LHCN-M2 (cell line): Measurements from ENCODE around the gene NEFH. TPM values are rescaled to one million over a fixed set of nuclear protein-coding genes. Genes with fewer than 3 reads are reported as not detected.
"Not testable (repeated sequence)": the region's sequence is repeated elsewhere in the genome, so short reads cannot be mapped to it uniquely, and the experiment has no call there.

Experiments used
- DNase-seq: peaks from one replicate; pipeline ENCODE4 v3.0.0-alpha.2; 2012; ENCODE audit warnings: low read depth
- total RNA-seq: library from RNA; depleted of rRNA; stranded (reverse); fragments of >200 nt; gene quantifications from 2 replicates; pipeline ENCODE4 v1.2.3, GENCODE V29; 2014

NEFH gene
- total RNA-seq, 1 experiment from 2014 or later: 4.2 TPM

- DNase-seq: no peak
Observed at GRCh38 chr22:29464581-29464980, 15.4 kb upstream of the NEFH start.

GRCh38 chr22:29469755-29470154 lies 10.3 kb upstream of the NEFH start:
- DNase-seq: no peak

DNA sequence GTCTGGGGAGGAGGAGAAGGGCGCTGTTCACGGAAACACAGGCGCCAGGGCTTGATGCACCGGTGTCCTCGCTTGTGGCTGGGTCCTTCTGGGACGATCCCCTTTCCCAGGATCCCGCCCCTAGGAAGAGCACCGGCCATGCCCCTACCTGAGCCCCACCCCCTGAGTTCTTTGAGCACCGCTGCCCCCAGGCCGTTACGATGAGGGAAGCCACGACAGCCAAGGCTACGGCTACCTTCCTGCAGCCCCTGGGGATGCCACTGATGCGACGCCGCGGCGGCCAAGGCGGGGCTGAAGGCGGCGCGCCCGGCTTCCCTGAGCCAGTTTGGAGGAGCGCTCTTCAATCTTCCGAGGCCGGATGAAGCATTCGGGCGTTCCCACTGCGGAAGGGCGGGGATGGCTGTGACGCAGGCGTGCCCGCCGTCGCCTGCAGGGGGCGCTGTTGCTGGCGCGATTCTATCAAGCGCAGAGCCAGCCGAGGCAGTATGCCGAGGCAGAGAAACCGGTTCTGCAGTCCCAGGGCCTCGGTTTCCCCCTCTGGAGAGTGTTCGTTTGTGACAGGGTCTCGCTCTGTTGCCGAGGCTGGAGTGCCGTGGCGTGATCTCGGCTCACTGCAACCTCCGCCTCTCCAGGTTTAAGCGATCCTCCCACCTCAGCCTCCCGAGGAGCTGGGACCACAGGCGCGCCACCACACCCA lies 9.7 kb upstream of the NEFH start:
- DNase-seq: no peak

GRCh38 chr22:29473001-29473400 lies 7.0 kb upstream of the NEFH start:
- DNase-seq: no peak

GRCh38 chr22:29475550-29475949 lies 4.5 kb upstream of the NEFH start:
- DNase-seq: no peak

DNA sequence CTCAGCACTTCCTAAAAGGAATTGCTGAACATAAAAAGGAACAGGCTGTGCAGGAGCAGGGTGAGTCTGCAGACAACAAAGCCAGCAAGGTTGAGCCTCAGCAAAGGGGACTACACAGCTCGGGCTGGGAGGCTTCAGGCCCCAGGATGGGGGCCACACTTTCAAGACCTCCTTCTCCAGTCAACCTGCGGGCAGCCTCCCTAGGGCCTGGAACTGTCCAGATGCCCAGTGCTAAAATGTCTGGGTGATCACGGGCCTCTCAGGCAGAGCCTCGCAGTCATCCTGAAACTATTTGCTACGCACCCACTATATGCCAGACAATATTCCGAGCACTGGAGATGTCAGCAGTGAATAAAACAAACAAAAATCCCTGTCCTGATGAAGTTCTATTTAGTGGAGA lies 3.9 kb upstream of the NEFH start:
- DNase-seq: no peak

DNA sequence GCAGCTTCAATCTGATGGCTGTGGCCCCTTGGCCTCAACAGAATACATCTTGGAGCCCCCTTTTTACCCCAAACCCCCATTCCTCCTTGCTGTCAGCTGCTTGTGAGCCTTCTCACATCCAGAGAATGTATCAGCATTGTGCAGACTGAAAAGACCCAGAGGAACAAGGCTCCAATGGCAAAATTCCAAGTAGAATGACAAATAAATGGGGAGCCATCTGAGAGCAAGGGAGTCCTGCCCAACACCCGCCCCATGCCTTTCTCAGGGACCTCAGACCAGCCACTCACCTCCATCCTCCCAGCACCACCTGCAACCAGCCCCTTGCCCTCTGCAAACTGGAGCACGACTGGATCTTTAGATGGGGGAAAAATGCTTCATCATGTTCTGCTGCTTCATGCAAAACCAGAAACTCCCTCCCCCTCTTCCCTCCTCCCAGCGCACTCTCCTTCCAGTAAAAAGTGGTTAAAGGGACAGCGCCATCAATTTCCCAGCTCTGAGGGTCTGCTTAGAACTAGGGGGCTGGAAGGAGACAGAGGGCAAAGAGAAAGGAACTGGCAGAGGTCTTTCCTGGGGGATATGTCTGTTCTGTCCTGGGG lies 2.2 kb upstream of the NEFH start:
- DNase-seq: no peak

- DNase-seq: no peak
Observed at GRCh38 chr22:29478326-29479276, 1.4 kb upstream of the NEFH start.

- no peak for DNase-seq
Observed at GRCh38 chr22:29480262-29480511, 169 bp downstream of the NEFH start.

DNA sequence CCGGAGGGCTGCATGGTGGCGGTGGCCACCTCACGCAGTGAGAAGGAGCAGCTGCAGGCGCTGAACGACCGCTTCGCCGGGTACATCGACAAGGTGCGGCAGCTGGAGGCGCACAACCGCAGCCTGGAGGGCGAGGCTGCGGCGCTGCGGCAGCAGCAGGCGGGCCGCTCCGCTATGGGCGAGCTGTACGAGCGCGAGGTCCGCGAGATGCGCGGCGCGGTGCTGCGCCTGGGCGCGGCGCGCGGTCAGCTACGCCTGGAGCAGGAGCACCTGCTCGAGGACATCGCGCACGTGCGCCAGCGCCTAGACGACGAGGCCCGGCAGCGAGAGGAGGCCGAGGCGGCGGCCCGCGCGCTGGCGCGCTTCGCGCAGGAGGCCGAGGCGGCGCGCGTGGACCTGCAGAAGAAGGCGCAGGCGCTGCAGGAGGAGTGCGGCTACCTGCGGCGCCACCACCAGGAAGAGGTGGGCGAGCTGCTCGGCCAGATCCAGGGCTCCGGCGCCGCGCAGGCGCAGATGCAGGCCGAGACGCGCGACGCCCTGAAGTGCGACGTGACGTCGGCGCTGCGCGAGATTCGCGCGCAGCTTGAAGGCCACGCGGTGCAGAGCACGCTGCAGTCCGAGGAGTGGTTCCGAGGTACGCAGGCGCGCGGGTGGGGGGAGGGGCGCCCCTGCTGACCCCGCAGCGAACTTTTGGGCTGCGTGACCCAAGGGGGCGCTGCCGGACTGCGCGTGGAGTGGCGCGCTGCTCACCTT lies 670 bp downstream of the NEFH start:
- peak; percentile 78 for DNase-seq

DNA sequence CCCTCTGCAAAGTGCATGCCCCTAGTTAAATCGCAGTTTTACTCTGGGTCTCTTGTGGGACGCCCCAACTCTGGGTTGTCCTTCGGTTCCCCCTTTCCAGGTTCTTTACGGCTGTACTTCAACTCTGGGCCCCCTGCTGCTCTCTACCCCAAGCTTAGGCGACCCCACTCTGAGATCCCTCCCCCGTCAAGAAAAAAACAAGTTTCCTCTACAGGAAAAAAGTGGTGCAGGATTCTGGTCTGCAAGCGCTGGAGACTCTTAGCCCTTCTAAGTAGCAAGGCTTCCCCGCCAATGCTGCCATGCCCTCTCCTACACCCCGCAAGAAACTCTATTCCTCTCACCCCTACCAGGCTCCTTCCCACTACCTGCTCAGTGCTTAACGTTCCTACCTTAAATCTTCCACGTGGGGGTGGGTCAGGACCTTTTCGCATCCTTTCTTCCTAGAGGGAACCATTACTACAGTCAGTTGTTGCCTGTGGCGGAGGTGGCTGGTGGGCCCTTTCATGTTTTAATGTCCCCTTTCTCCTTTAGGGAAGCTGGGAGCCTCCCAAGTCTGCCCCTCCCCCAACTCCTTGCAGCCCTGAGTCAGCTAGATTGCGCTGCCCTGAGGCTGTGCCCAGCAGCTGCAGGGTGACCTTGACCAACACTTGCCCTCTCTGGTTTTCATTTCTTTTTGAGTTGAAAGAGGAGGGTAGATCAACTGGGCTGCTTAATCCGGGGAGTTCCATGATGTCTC lies 1.4 kb downstream of the NEFH start:
- peak; percentile 78 for DNase-seq

GRCh38 chr22:29482253-29482652 lies 2.2 kb downstream of the NEFH start:
- DNase-seq: no peak

DNA sequence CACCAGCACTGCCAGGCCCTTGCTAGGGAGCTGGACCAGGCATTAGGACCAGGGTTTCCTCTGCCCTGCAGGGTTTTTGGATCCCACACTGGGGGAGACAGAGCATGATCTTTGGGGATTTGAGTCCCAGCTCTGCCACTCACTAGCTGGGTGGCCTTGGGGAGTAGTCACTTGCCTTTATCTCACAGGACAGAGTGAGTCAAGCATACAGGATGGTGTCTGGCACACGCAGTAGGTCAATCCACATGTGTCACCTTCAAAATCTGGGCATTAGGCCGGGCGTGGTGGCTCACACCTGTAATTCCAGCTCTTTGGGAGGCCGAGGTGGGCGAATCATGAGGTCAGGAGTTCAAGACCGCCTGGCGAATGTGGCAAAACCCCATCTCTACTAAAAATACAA lies 2.7 kb downstream of the NEFH start:
- no peak for DNase-seq

DNA sequence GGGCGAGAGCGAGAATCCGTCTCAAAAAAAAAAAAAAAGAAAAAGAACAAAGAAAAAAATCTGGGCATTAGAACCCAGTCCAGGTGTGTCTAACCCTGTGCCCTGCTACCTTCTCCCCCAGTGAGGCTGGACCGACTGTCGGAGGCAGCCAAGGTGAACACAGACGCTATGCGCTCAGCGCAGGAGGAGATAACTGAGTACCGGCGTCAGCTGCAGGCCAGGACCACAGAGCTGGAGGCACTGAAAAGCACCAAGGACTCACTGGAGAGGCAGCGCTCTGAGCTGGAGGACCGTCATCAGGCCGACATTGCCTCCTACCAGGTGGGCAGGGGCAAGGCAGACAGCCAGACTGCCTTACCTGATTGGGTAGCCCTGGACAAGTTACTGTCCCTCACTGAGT lies 3.2 kb downstream of the NEFH start:
- no peak for DNase-seq

DNA sequence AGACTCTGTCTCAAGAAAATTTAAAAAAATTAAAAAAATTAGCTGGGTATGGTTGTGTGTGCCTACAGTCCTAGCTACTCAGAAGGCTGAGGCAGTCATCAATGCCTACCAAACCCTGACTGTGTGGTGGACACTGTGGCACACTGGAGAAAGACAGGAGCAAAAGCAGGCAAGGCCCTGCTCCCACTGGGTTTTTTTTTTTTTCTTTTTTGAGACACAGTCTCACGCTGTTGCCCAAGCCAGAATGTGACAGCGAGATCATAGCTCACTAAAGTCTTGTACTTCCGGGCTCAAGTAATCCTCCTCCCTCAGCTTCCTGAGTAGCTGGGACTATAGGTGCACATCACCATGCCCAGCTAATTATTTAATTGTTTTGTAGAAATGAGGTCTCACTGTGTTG lies 4.6 kb downstream of the NEFH start:
- DNase-seq: no peak

DNA sequence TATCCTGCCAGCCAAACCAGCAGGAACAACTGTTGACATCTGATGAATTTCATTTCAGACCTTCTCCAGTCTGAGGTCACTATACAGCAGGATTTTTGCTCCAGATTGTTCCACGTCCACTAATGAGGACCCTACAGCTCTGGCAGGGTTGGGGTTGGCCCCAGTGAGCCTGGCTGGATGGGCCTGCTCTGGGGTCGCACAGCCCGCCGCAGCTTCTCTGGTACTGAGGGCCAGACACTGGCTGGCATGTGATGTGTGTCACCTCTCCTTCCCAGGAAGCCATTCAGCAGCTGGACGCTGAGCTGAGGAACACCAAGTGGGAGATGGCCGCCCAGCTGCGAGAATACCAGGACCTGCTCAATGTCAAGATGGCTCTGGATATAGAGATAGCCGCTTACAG lies 5.4 kb downstream of the NEFH start:
- no peak for DNase-seq

GRCh38 chr22:29487426-29487986 lies 7.5 kb downstream of the NEFH start:
- DNase-seq: no peak

GRCh38 chr22:29489127-29489780 lies 9.2 kb downstream of the NEFH start:
- not testable (repeated sequence) for DNase-seq

DNA sequence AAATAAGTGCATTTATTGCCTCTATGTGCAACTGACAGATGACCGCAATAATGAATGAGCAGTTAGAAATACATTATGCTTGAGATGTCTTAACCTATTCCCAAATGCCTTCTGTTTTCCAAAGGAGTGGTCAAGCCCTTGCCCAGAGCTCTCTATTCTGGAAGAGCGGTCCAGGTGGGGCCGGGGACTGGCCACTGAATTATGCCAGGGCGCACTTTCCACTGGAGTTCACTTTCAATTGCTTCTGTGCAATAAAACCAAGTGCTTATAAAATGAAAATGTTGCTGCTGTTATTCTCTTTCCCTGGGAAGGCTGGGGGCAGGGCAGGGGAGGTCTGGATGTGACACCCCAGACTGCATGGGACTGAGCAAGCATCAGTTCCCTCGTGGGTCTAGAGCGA lies 11.0 kb downstream of the NEFH start:
- no peak for DNase-seq

- DNase-seq: no peak
Observed at GRCh38 chr22:29493636-29494035, 13.6 kb downstream of the NEFH start.

- no peak for DNase-seq
Observed at GRCh38 chr22:29499852-29500251, 19.8 kb downstream of the NEFH start.
